Measurements from ENCODE around the gene PIEZO2. TPM values are rescaled to one million over a fixed set of nuclear protein-coding genes. Genes with fewer than 3 reads are reported as not detected.

Gene PIEZO2
- total and polyA plus RNA-seq, 2 donors (not counting 1 experiment from before 2014, with no cell fraction given): not detected

DNA sequence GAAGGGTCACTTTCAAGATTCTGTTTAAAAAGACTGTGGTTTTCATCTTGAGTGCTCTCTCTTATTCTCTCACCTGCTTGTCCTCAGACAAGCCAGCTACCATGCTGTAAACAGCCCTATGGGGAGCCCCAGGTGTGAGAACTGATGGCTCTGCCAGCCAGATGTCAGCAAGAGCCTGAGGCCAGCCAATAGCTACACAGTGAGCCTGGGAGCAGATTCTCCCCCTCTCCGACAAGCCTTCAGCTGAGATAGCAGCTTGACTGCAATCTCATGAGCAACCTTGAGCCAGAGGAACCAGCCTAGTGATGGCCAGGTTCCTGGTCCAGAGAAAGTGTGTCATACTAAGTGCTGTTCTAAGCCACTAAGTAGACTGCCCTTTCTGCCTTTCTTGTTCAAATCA, 351.5 kb downstream of the PIEZO2 start:
- Histone ChIP-seq H2AFZ (ENCODE audit: insufficient read depth, low read depth, low read length, poor library complexity, severe bottlenecking) (no peak overlapping the region), H3K27ac (ENCODE audit: low read length in 2 of 2) (no peak overlapping the region), H3K9me3 (ENCODE audit: control extremely low read depth in 1 of 3, control insufficient read depth in 2 of 3, insufficient read depth in 1 of 3, low read length in 2 of 3) (no peaks in the 10 kb centered on the region), H3K4me3 (ENCODE audit: control extremely low read depth in 1 of 5, extremely low read depth in 1 of 5, insufficient read depth in 1 of 5, low read depth in 2 of 5, low read length in 4 of 5) (no peak overlapping the region), H3K79me2 (ENCODE audit: control insufficient read depth, insufficient read depth, low read length) (no peaks in the 10 kb centered on the region), H3K4me1 (ENCODE audit: control insufficient read depth in 2 of 2, insufficient read depth in 2 of 2, low read length in 2 of 2) (no peaks in the 10 kb centered on the region), H3K4me2 (replicated peaks; ENCODE audit: low read depth, low read length, poor library complexity, severe bottlenecking) (no peak overlapping the region), H3K27me3 (replicated peaks in 1 of 4; ENCODE audit: control extremely low read depth in 1 of 4, control insufficient read depth in 3 of 4, insufficient read depth in 4 of 4, low read length in 3 of 4) (peaks cover 0 to 3% (median 1%) of the 10 kb centered on the region in 4 experiments), H3K36me3 (replicated peaks in 1 of 2; ENCODE audit: control extremely low read depth in 1 of 2, control insufficient read depth in 1 of 2, extremely low read depth in 1 of 2, insufficient read depth in 2 of 2, low read length in 1 of 2) (no peaks in the 10 kb centered on the region), H3K9ac (ENCODE audit: low read length) (no peak overlapping the region), H4K20me1 (ENCODE audit: control insufficient read depth, insufficient read depth, low read length, poor library complexity, severe bottlenecking) (no peaks in the 10 kb centered on the region)
- no peak overlapping the region for H3K4me3 Mint-ChIP-seq
- WGBS (ENCODE audit: insufficient coverage): 83% methylated on average over 1 of the region's 1 CpG
- intact Hi-C loops (cut with micrococcal nuclease): no loop called here
- DNase-seq: no peak
- ATAC-seq (ENCODE audit: low read depth): no peak
- H3K9me3 Mint-ChIP-seq (ENCODE audit: insufficient read depth): no peaks in the 10 kb centered on the region
- no peak for TF ChIP-seq EZH2 (IDR thresholded peaks at IDR 0.05; ENCODE audit: borderline replicate concordance, insufficient read depth, low read depth, low read length, poor library complexity, severe bottlenecking)
- TF ChIP-seq CTCF (IDR thresholded peaks at IDR 0.05): no peak
- H3K4me1 Mint-ChIP-seq: no peaks in the 10 kb centered on the region
- CTCF ChIA-PET: no interaction called here
- POLR2A ChIA-PET: no interaction called here
- H3K27ac Mint-ChIP-seq: no peak overlapping the region
- H3K27me3 Mint-ChIP-seq: peaks cover 11% of the 10 kb centered on the region

GRCh38 chr18:10794771-10795170, 354.6 kb downstream of the PIEZO2 start:
- ChIA-PET POLR2A (no interaction called here), CTCF (interaction anchor here (1.7 kb wide), 1 partner anchor 8 kb away, joined by 5 read pairs; no protein-coding TSS in a partner anchor)

More at GRCh38 chr18:10794771-10795170, 354.6 kb downstream of the PIEZO2 start:
- peaks cover 0 to 5% (median 2%) of the 10 kb centered on the region in 4 experiments for H3K27me3 ChIP-seq (replicated peaks in 1 of 4; ENCODE audit: control extremely low read depth in 1 of 4, control insufficient read depth in 3 of 4, insufficient read depth in 4 of 4, low read length in 3 of 4)
- intact Hi-C loops (cut with micrococcal nuclease): no loop called here
- H3K4me1 ChIP-seq (ENCODE audit: control insufficient read depth in 2 of 2, insufficient read depth in 2 of 2, low read length in 2 of 2): no peaks in the 10 kb centered on the region
- no peaks in the 10 kb centered on the region for H3K36me3 ChIP-seq (replicated peaks in 1 of 2; ENCODE audit: control extremely low read depth in 1 of 2, control insufficient read depth in 1 of 2, extremely low read depth in 1 of 2, insufficient read depth in 2 of 2, low read length in 1 of 2)
- no peak overlapping the region for H3K27ac ChIP-seq (ENCODE audit: low read length in 2 of 2)
- no peak overlapping the region for H3K4me3 ChIP-seq (ENCODE audit: control extremely low read depth in 1 of 5, extremely low read depth in 1 of 5, insufficient read depth in 1 of 5, low read depth in 2 of 5, low read length in 4 of 5)
- Mint-ChIP-seq H3K27me3 (peaks cover 11% of the 10 kb centered on the region), H3K9me3 (ENCODE audit: insufficient read depth) (no peaks in the 10 kb centered on the region), H3K4me1 (no peaks in the 10 kb centered on the region), H3K27ac (no peak overlapping the region), H3K4me3 (no peak overlapping the region)
- 93% methylated on average over 6 of the region's 7 CpGs for WGBS (ENCODE audit: insufficient coverage)
- no peaks in the 10 kb centered on the region for H3K79me2 ChIP-seq (ENCODE audit: control insufficient read depth, insufficient read depth, low read length)
- no peak overlapping the region for H2AFZ ChIP-seq (ENCODE audit: insufficient read depth, low read depth, low read length, poor library complexity, severe bottlenecking)
- H3K4me2 ChIP-seq (replicated peaks; ENCODE audit: low read depth, low read length, poor library complexity, severe bottlenecking): no peak overlapping the region
- no peaks in the 10 kb centered on the region for H3K9me3 ChIP-seq (ENCODE audit: control extremely low read depth in 1 of 3, control insufficient read depth in 2 of 3, insufficient read depth in 1 of 3, low read length in 2 of 3)
- DNase-seq (no peak), ATAC-seq (ENCODE audit: low read depth) (no peak)
- no peak overlapping the region for H3K9ac ChIP-seq (ENCODE audit: low read length)
- no peaks in the 10 kb centered on the region for H4K20me1 ChIP-seq (ENCODE audit: control insufficient read depth, insufficient read depth, low read length, poor library complexity, severe bottlenecking)
- TF ChIP-seq EZH2 (IDR thresholded peaks at IDR 0.05; ENCODE audit: borderline replicate concordance, insufficient read depth, low read depth, low read length, poor library complexity, severe bottlenecking): no peak
- no peak for TF ChIP-seq CTCF (IDR thresholded peaks at IDR 0.05)

Data from B cell (primary cell).